Activated CD8-positive, alpha-beta memory T cell treated with anti-CD3 and anti-CD28 coated beads, Interleukin-2, amount 10 ng/mL, durations not matched to agents 7 days and 5 days (primary cell): ENCODE data around the gene RPLP2. TPM values are rescaled to one million over a fixed set of nuclear protein-coding genes. Genes with fewer than 3 reads are reported as not detected.

Experiments
- ATAC-seq: fragments of 150-1000 bp; cut with Tn5 transposase; one replicate; pipeline ENCODE4 v1.10.0; 2021; ENCODE audit warnings: moderate library complexity
- CTCF ChIA-PET: fragments of 350-600 bp; sonication (Branson Sonifier 250); formaldehyde crosslinking; loops from one replicate; lab custom pipeline; 2021; ENCODE audit warnings: antibody characterized with exemption; lab: Charles Lee
- DNase-seq: peaks from one replicate; pipeline ENCODE4 v3.0.0-alpha.2; 2020
- H3K27ac Mint-ChIP-seq: one replicate; pipeline ENCODE4 v1.8.0; 2021; ENCODE audit warnings: mild to moderate bottlenecking, mixed read lengths
- H3K27me3 Mint-ChIP-seq: one replicate; pipeline ENCODE4 v1.8.0; 2021; ENCODE audit warnings: mixed read lengths
- H3K36me3 Mint-ChIP-seq: one replicate; pipeline ENCODE4 v1.8.0; 2021; ENCODE audit warnings: mild to moderate bottlenecking, mixed read lengths
- H3K4me1 Mint-ChIP-seq: one replicate; pipeline ENCODE4 v1.8.0; 2021; ENCODE audit warnings: mixed read lengths
- H3K4me3 Mint-ChIP-seq: one replicate; pipeline ENCODE4 v1.8.0; 2021; ENCODE audit warnings: mild to moderate bottlenecking, moderate library complexity, mixed read lengths
- H3K9me3 Mint-ChIP-seq: one replicate; pipeline ENCODE4 v1.8.0; 2022; ENCODE audit warnings: low read depth, mixed read lengths
- total RNA-seq, 2 experiments: library from RNA; stranded (reverse); gene quantifications; one replicate each; pipeline ENCODE4 v1.2.3, GENCODE V29; 2021

RPLP2 gene
- total RNA-seq, 2 experiments from 2014 or later, result 1,844 to 1,872 TPM

DNA sequence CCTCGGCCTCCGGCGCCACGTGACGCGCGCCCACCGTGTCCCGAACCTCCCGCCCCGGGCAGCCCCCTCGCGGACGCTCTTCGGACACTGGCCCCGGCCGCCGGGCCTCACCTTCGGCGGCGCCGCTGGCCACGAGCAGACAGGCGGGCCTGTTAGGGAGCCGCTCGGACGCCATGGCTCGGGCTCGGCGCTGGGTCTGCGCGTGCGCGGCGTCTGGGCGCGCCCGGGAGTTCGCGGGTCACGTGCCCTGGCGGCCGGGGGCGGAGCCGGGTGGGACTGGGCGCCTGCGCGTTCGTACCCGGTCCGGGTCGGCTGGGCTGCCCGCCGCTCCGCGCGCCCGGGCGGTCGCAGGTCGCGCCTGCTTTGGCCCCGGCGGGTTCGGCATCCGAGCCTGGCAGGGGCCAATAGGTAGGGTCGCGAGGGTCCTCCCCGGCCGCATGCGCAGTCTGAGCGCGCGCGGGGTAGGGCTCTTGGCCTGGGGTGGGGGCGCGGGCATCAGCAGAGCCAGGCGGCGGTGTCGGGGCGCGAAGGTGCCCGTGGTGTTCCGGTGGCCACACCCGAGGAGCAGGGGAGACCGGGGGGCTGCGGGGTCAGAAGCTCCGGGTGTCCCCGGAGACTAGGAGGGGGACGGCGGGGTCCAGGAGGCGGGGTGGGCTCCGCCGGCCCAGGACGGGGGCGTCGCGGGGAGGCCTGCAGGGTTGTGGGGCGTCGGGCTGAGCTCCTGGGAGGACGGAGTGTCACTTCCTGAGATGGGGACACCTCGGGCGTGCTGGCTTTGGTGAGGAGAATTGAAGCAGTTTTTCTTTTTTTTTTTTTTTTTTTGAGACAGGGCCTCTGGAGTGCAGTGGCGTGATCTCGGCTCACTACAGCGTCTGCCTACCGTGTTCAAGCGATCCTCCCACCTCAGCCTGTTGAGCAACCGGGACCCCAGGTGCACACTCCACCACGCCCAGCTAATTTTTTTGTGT is 32.2 kb upstream of the RPLP2 start, which contains the start of gene GATD1:
Gene GATD1, minus strand, starts transcription at position 200 of the 968 bp plus-strand sequence. Its CDS starts 25 bp downstream, at position 175.
- peak within 1 kb of the TSS; percentile 87 for H3K27ac Mint-ChIP-seq
- H3K27me3 Mint-ChIP-seq, result no peaks in the 10 kb centered on the region
- H3K36me3 Mint-ChIP-seq, result peaks cover 3% of the 10 kb centered on the region
- no peaks in the 10 kb centered on the region for H3K9me3 Mint-ChIP-seq
- ATAC-seq, result peak; percentile 91
- H3K4me1 Mint-ChIP-seq, result peaks cover 33% of the 10 kb centered on the region
- H3K4me3 Mint-ChIP-seq, result peak within 1 kb of the TSS; percentile 81
- CTCF ChIA-PET, result interaction anchor here (0.7 to 2.4 kb wide), 9 partner anchors 9 to 242 kb away, joined by 3 to 10 read pairs (median 4); partner anchors contain the start of genes HRAS and TALDO1
- DNase-seq, result peak; percentile 95

DNA sequence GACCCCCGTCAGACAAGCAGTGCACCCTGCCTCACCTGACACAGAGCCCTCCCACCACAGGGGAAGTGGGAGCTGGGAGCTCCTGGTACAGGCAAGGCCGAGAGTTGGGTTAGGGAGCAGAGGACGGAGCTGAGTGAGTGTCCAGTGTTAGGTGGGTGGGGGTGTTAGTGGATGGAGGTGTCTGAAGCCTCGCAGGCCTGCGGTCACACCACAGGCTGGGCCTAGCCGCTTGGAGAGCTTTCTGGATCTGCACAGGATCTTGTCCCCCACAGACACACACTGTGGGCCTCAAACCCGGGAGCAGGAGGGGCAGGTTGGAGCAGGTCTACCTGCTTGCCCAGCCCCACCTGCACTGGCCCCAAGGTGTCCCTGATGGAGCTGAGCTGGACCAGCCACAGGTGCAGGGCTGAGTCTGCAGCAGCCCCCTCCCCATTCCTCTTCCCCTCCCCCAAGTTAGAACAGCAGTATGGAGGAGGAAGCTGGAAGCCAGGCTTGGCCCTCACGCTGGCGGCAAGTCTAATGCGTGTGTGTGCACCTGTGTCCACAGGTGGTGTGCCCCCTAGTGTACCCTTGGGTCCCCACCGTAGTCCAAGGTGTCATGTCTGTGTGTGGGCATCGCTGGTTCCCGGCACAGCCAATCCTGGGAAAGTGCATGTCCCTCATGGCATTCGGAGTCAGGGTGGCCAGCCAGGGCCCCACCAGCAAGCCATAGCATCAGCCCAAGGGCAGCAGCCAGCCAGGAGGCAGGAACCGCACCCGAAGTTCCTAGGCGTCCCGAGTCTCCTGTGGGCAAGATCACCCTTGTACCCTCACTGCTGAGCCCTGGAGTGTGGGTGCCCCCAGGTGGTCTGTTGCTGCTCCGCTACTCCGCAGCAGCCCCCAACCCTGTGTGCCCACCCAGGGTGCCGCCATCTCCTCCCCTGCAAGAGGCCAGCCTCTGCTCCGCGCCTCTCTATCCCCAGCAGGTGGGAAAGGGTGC is 30.5 kb upstream of the RPLP2 start:
- no peaks in the 10 kb centered on the region for H3K27me3 Mint-ChIP-seq
- no peak for ATAC-seq
- DNase-seq, result no peak
- H3K9me3 Mint-ChIP-seq, result no peaks in the 10 kb centered on the region
- H3K4me3 Mint-ChIP-seq, result peak overlapping the region; percentile 26
- H3K36me3 Mint-ChIP-seq, result peaks cover 3% of the 10 kb centered on the region
- H3K4me1 Mint-ChIP-seq, result peaks cover 32% of the 10 kb centered on the region
- no peak overlapping the region for H3K27ac Mint-ChIP-seq
- CTCF ChIA-PET, result no interaction called here

DNA sequence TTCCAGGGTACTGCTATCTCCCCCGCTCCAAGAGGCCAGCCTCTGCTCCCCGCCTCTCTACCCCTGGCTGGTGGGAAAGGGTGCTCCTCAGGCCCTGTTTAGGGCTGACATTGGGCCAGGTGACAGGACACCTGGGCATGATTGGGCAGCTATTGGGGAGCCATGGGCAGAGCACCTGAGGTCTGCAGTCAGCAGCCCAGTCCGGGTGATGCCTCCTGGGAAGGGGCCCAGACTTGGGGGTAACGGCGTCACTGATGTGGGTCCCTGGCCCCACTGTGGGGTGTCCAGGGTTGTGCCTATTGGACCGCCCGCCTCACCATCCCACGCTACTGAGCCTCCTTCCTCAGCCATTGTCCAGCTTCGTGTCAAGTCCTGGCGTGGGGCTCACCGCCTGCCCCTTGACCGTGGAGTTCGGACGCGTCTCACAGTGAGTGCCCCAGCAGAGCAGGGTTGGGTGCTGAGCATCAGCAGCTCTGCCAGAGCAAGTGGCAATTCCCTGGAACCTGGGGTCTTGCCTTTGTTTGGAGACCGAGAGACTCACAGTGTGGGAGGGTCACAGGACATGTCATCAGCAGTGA is 29.7 kb upstream of the RPLP2 start:
- CTCF ChIA-PET, result no interaction called here

DNA sequence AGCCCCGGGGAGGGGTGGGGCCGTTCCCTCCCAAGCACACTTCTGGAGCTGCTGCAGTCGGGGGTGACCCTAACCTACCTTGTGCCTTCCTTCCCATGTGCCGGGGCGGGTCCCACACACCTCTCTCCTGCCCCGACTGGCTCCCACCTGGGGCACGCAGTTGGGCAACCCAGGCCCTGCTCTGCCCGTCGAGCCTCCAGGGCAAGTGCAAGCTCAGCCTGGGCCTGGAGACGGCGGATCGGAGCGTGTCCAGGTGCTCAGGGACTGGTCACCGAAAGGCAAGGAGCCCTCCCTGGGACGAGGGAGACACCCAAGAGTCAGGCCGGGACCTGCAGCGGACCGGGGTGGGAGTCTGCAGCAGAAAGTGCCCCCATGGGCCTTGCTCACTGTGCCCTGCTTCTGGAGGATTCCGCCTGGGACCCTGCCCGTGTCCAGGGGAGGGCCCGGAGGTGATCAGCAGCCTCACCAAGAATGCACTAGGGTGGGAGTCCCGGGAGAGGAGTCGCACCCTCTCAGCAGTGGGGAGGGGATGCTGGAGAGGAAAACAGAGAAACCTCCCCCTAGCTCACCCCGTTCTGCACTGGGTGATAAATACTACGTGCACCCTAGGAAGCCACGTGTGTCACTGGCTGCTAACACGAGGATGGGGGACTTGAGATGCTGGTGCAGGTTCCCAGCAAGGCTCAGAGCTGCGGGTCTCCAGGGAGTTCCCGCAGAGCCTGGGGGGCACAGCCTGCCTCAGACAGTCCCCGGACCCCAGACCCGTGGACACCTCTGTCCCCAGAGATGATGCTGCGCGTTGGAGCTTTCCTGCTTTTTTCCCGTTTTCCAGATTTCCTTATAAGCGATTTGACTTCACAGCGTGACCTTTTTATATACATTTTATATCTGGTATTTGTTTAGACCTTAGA is 27.2 kb upstream of the RPLP2 start:
- Mint-ChIP-seq H3K9me3 (no peaks in the 10 kb centered on the region), H3K27ac (no peak overlapping the region), H3K27me3 (no peaks in the 10 kb centered on the region), H3K4me1 (peaks cover 13% of the 10 kb centered on the region), H3K36me3 (peaks cover 5% of the 10 kb centered on the region), H3K4me3 (no peak overlapping the region)
- CTCF ChIA-PET, result interaction anchor here (0.6 kb wide), 1 partner anchor 191 kb away, joined by 3 read pairs; no protein-coding TSS in a partner anchor
- DNase-seq (no peak), ATAC-seq (no peak)

More for the DNA sequence above, 29.7 kb upstream of the RPLP2 start:
- Mint-ChIP-seq H3K4me3 (no peak overlapping the region), H3K4me1 (peaks cover 26% of the 10 kb centered on the region), H3K36me3 (peaks cover 5% of the 10 kb centered on the region), H3K9me3 (no peaks in the 10 kb centered on the region), H3K27me3 (no peaks in the 10 kb centered on the region), H3K27ac (no peak overlapping the region)
- ATAC-seq, result no peak
- no peak for DNase-seq

DNA sequence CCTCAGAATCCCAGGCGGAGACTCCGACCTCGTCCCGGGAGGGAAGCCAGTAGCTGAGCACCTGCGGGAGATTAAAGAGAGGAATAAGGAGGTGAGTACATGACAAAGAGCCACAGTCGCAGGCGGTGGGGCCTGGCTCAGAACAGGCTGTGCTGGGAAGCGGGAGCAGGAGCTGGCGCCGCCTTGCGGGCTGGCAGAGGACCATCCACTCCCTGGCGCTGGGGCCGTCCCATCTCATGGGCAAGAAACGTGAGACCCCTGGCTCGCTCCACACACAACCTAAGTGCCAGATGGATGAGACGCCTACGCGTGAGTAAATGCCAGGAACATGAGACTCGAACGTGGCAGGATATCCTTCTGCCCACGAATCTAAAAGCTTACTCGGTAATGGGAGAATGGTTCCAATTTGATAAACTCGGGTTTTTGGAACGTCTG is 26.2 kb upstream of the RPLP2 start:
- ATAC-seq, result no peak
- peaks cover 15% of the 10 kb centered on the region for H3K4me1 Mint-ChIP-seq
- no peak overlapping the region for H3K27ac Mint-ChIP-seq
- H3K9me3 Mint-ChIP-seq, result no peaks in the 10 kb centered on the region
- no peak for DNase-seq
- H3K27me3 Mint-ChIP-seq, result no peaks in the 10 kb centered on the region
- H3K4me3 Mint-ChIP-seq, result no peak overlapping the region
- H3K36me3 Mint-ChIP-seq, result peaks cover 5% of the 10 kb centered on the region
- CTCF ChIA-PET, result interaction anchor here (0.7 kb wide), 1 partner anchor 37 kb away, joined by 3 read pairs; the partner anchor contains the start of gene TALDO1

DNA sequence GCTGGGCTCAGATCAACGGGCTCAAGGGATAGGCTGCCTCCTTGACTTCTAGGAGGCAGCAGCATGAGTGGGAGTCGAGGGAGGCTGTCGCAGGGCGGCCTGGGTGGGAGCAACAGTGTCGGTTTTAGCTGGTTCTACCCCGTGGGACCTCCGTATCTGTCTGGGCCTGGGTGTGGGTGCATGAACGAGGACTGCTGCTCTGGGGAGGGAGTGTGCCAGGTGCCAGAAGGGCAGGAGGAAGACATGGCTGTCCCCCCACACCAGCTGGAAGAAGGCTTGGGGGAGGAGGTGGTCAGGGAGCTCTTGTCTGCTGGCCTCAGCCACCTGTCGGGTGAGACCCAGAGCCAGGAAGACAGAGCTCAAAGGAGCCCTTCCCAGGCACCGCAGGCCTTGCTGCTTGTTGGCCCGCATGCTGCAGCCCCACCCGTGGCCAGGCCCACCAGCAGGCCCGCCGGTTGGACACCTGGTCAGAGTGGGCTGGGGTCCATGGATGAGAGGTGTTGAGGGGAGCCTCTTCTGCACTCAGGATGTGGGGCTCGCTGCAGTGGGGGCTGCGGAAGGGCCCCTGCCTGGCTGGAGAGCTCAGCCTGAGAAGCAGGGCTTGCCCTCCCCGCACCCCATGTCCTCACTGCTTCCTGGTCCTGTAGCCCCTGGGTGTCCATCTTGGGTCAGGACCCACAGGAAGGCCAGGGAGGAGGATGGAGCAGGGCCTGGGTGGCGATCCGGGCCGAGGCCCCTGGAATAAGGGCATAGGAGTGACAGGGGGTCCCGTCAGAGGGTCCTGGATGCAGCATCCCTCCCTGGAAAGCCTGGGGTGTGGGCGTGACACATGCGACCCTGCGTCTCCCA is 23.3 kb upstream of the RPLP2 start:
- no peaks in the 10 kb centered on the region for H3K27me3 Mint-ChIP-seq
- DNase-seq (no peak), ATAC-seq (no peak)
- H3K4me1 Mint-ChIP-seq, result peaks cover 13% of the 10 kb centered on the region
- H3K27ac Mint-ChIP-seq, result no peak overlapping the region
- peaks cover 2% of the 10 kb centered on the region for H3K36me3 Mint-ChIP-seq
- H3K4me3 Mint-ChIP-seq, result no peak overlapping the region
- CTCF ChIA-PET, result interaction anchor here (1.0 kb wide), 1 partner anchor 9 kb away, joined by 3 read pairs; no protein-coding TSS in a partner anchor
- H3K9me3 Mint-ChIP-seq, result no peaks in the 10 kb centered on the region

DNA sequence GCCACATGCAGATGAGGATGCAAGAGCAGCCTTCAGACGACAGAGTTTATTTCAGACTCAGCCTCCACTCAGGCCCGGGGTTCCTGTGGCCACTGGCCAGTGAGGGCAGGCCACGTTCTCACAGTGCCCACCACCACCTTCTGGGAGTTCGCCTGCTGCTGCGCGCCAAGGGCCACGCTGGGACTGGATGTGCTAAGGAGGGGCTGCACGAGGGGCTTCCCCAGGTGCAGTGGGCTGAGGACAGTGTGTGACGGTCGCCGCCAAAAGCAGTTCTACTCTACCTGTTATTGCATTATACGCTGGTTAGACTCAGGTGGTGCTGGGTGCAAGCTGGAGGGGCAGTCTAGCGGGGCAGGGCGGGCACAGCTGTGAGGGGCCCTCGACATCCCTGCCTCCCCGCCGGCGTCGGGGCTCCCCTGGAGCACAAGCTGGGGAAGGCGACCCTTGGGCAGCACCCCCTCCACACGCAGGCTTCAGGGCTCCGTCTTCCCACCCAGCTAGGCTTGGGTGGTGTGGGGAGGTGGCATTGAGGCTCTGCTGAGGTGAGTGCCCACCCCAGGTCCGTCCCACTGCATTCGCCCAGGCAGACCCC is 22.6 kb upstream of the RPLP2 start:
- H3K9me3 Mint-ChIP-seq, result no peaks in the 10 kb centered on the region
- DNase-seq (no peak), ATAC-seq (no peak)
- no peak overlapping the region for H3K4me3 Mint-ChIP-seq
- H3K27me3 Mint-ChIP-seq, result no peaks in the 10 kb centered on the region
- peaks cover 13% of the 10 kb centered on the region for H3K4me1 Mint-ChIP-seq
- CTCF ChIA-PET, result interaction anchor here (1.0 kb wide), 1 partner anchor 10 kb away, joined by 3 read pairs; no protein-coding TSS in a partner anchor
- no peak overlapping the region for H3K27ac Mint-ChIP-seq
- peaks cover 2% of the 10 kb centered on the region for H3K36me3 Mint-ChIP-seq

DNA sequence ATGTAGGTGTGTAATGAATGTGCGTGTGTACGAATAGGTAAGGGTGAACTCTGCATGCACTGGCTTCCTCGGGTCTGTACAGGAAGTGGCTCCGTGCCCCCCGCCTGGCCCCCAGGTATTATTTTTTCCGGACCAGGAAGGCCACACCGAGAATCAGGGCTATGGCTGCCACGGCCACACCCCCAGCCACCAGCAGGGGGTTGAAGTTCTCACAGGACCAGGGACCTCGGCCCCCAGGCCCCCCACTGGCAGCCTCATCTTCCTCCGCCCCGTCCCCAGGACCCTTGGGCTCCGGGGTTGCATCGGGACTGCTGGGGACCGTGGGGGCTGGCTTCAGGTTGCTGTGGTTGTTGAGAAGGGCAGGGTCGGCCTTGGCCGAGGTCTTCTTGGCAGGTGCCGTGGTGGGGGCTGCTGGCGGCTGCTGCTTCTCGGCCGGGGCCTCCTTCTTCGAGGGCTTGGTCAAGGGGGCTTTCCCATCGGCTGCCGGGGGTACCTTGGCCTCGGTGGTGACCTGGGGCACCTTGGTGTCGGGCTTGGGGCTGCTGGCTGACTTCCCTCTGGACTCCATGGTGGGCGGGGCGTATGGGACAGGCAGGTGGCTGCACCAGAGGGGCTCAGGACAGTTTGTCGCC is 21.6 kb upstream of the RPLP2 start:
- no peak overlapping the region for H3K4me3 Mint-ChIP-seq
- no peaks in the 10 kb centered on the region for H3K27me3 Mint-ChIP-seq
- DNase-seq (no peak), ATAC-seq (no peak)
- peaks cover 13% of the 10 kb centered on the region for H3K4me1 Mint-ChIP-seq
- H3K36me3 Mint-ChIP-seq, result peaks cover 2% of the 10 kb centered on the region
- no peak overlapping the region for H3K27ac Mint-ChIP-seq
- CTCF ChIA-PET, result no interaction called here
- no peaks in the 10 kb centered on the region for H3K9me3 Mint-ChIP-seq

DNA sequence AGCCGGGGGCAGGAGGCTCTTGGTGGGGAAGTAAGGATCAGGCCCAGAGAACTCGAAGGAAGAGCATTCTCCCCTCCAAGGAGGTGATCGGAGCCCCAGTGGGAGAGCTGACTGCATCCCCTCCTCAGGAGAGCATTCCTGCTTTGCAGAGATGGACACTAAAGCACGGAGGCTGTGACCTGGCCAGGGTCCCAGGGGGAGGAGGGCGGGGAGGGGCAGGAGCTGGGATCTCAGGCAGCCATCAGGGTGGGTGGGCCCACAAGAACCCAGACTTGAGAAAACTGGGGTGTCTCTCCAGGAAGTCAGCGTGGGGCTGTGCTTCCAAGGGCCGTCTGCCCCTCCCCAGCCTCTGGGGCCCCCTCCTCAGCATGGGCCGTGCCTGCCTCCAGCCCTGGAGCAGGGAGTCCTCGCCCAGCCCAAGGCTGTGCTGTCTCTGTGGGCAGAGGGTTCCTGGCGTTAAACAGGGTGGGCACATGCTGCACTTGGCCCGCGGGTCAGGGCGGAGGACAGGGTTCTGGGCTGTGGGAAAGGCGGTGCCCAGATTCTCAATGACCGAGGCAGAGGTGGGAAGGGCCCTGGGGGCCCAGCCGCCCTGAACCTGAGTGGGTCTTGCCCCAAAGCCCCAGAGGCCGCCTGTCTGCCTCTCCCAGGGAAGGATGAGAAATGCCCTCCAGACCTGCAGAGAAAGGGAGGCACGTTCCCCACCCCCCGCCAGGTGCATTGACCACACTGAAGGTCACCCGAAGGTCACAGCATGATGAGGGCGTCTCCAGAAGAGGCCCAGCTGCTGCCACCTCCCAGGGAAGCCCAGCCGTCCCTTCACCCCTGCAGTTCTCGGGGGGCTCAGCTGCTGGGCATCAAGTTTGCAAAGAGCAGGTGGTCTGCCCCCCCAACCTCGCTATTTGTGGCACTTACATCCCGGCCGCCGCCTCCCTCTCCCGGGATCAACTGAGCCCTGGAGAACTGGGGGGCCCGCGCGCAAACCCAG is 20.5 kb upstream of the RPLP2 start:
- H3K27ac Mint-ChIP-seq, result no peak overlapping the region
- H3K4me3 Mint-ChIP-seq, result peak overlapping the region; percentile 48
- H3K27me3 Mint-ChIP-seq, result no peaks in the 10 kb centered on the region
- peaks cover 2% of the 10 kb centered on the region for H3K36me3 Mint-ChIP-seq
- CTCF ChIA-PET, result interaction anchor here (1.0 to 1.2 kb wide), 2 partner anchors 10 to 62 kb away, joined by 4 read pairs; no protein-coding TSS in a partner anchor
- DNase-seq (no peak), ATAC-seq (peak; percentile 2)
- H3K4me1 Mint-ChIP-seq, result peaks cover 15% of the 10 kb centered on the region
- no peaks in the 10 kb centered on the region for H3K9me3 Mint-ChIP-seq

DNA sequence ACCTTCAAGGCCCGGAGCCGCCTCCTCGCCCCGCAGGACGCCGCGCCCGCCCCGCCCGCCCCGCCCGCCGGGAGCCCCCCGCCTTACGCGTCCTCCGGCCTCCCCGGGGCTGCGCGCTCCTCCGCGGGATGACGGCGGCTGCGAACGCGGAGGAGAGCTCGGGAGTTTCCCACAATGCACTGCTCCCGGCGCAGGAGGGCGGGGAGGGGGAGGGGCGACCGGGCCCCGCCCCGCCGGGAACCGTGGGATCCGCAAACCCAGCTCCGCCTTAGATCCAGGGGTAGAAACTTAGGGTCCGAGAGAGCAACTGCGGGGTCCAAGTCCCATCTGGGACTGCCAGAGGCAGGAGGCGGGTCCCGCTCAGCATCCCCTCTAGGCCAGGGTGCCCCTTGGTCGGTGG is 19.8 kb upstream of the RPLP2 start, which contains the start of gene CEND1:
Gene CEND1, minus strand, starts transcription at position 148 of the 400 bp plus-strand sequence. CDS start 1,514 bp downstream, outside the sequence.
- DNase-seq (peak; percentile 67), ATAC-seq (peak; percentile 52)
- Mint-ChIP-seq H3K9me3 (no peaks in the 10 kb centered on the region), H3K4me1 (peaks cover 17% of the 10 kb centered on the region), H3K27me3 (no peaks in the 10 kb centered on the region), H3K27ac (no peak within 1 kb of the TSS), H3K4me3 (peak within 1 kb of the TSS; percentile 48), H3K36me3 (peaks cover under 1% of the 10 kb centered on the region)
- CTCF ChIA-PET, result interaction anchor here (1.0 to 1.2 kb wide), 2 partner anchors 9 to 63 kb away, joined by 4 read pairs; no protein-coding TSS in a partner anchor
